Omental fat pad (tissue), 4 donors: ENCODE data around the gene TSHZ1. TPM values are rescaled to one million over a fixed set of nuclear protein-coding genes. Genes with fewer than 3 reads are reported as not detected.

Experiments used
- ATAC-seq: fragments of 150-250 bp; one replicate; pipeline ENCODE4 v1.9.1; 2016; ENCODE audit warnings: mild to moderate bottlenecking, moderate library complexity; ENCODE audit not compliant: low FRiP score
- DNase-seq: peaks from one replicate; pipeline ENCODE4 v3.0.0-alpha.2; 2019; ENCODE audit warnings: low spot score
- total RNA-seq, 4 donors: library from RNA; depleted of rRNA; stranded (reverse); fragments of >200 nt; gene quantifications; one replicate each; pipeline ENCODE4 v1.1.0, GENCODE V29; 2016
- TF ChIP-seq, protein P1 (sequence below), 3 donors: fragments of 450-650 bp; IDR thresholded peaks; one replicate each; pipeline ENCODE4 v1.5.1; 2016 to 2017; ENCODE audit warnings: antibody characterized with exemption in 3 of 3, mild to moderate bottlenecking in 3 of 3, moderate library complexity in 2 of 3

The TSHZ1 gene
- total RNA-seq, 4 donors from 2014 or later: 11.6 to 18.4 (median 13.7) TPM

DNA sequence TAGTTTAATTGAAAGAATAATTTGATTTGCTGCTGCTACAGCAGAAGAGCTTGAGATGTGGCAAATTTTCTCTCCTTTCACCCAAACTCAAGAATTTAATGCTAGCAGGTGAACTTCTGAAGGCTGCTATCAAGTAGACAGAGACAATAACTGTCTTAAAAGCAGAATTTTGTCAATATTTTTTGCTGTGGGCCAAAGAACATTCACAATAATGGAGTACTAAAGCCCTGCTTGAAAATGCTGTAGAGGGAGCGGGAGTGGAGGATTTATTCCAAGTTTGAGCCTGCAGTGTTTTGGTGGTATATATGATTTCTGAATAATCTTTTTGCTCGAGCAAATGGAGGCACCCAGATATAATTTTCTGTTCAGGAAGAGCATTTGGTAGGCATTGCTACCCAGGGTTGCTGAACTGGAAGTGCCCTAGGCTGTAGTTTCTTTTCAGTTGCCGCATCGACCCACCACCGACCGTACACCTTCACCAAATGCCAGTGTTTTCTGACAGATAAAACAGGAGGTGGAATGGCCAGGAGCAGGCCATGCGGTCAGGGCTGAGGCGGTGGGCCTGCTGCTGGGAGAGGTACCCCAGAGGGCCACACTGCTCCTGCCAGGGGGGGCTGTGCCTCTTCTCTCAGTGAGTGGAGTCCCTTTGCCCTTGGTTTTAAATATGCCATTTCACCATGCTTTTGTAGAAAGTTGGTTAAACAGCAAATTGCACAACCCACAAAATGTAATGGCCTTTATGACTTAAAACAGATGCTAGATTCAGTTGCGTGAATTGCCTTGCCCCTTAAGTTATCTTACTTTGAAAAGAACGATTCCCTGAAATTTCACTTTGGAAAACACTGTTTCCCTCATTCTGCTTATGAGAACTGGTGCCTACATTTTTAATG, 36.4 kb downstream of the TSHZ1 start:
- DNase-seq (no peak), ATAC-seq (no peak)
- TF ChIP-seq, protein P1, sequence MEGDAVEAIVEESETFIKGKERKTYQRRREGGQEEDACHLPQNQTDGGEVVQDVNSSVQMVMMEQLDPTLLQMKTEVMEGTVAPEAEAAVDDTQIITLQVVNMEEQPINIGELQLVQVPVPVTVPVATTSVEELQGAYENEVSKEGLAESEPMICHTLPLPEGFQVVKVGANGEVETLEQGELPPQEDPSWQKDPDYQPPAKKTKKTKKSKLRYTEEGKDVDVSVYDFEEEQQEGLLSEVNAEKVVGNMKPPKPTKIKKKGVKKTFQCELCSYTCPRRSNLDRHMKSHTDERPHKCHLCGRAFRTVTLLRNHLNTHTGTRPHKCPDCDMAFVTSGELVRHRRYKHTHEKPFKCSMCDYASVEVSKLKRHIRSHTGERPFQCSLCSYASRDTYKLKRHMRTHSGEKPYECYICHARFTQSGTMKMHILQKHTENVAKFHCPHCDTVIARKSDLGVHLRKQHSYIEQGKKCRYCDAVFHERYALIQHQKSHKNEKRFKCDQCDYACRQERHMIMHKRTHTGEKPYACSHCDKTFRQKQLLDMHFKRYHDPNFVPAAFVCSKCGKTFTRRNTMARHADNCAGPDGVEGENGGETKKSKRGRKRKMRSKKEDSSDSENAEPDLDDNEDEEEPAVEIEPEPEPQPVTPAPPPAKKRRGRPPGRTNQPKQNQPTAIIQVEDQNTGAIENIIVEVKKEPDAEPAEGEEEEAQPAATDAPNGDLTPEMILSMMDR (IDR thresholded peaks at IDR 0.05): no peak

DNA sequence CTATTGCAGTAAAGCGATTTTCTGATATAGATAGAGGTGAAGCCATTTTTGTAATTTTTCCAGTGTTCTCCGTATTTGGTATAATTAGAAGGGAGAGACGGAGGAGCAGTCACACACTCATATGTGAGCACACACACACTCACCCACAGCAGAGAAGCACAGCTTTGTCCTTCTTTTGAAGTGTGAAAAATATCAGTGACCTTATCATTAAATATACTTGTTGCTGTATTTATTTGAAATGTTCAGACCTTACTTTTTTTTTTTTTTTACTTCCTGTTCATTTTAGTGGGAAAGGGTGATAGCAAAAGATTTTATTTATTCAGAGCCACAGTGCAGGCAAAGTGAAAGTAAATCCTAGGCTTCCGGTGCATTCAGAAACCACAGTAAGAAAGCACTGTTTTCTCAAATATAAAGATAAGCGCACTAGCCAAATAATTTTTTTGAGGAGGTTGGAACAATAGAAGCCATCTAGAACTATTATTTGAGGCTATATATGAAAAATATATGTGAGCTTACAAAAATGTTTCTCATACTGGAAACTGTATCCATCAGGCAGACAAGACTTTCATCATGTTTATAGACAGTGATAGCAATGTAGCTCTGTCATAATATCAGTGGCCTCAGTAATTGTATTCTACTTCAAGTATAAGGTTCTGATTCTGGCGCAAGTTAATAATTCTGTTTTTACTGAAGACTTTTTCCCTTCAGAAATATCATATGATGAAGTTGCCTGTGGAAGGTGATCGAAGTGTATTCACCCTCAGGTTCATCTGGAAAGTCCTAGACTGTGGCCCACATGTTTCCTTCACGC, 37.2 kb downstream of the TSHZ1 start:
- TF ChIP-seq, protein P1 (IDR thresholded peaks at IDR 0.05): no peak
- DNase-seq (no peak), ATAC-seq (peak; percentile 56)

DNA sequence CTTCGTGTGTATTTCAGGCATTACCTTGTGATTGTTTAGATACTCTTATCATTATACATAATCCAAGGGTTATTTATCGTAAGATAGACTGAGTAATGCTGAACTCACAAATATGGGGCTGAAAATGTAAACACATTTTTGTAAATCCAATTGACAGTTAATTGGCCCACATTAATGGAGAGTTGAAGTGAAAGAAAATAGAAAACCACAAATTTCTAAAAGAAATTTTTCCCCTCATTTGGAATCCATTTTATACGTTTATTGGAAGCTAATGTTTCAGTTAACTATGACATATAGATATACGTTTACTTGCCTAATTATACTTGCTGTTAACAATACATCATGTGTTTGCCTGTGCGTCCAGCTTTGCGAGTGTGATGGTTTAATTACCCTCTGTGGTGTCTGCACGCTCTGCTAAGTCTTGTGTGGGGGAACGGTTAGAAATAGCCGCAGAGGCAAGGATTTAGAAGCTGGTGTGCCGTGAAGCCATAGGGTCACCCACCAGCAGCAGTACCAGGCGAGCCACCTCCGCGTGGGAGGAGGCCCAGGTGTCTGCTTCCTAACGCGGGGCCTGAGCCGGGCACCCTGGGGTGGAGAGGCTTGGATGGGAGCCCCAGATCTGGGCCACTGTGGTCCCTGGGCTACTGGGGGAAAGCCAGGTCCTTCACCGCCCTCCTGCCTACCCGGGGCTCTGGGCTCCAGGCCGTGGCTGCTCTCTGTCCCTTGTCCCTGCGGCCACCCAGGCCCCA, 38.0 kb downstream of the TSHZ1 start:
- ATAC-seq (no peak), DNase-seq (no peak)
- TF ChIP-seq, protein P1 (IDR thresholded peaks at IDR 0.05): no peak

DNA sequence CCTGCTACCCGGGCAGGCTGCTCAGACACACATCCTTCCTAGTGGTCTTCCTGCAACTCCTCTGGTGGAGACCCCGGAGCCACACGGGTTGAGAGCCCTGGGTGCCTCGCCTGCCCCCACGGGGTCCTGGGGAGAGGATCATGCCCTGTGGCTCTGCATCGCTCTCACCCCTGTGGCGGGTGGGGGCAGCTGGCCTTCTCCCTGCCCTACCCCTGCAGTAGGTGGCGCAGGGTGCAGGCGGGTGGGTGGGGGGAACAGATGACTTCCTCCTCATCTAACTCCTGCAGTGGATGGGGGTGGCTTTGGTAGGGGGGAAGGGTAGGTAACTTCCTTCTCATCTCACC, 38.5 kb downstream of the TSHZ1 start:
- TF ChIP-seq, protein P1 (IDR thresholded peaks at IDR 0.05): no peak
- ATAC-seq (no peak), DNase-seq (no peak)

DNA sequence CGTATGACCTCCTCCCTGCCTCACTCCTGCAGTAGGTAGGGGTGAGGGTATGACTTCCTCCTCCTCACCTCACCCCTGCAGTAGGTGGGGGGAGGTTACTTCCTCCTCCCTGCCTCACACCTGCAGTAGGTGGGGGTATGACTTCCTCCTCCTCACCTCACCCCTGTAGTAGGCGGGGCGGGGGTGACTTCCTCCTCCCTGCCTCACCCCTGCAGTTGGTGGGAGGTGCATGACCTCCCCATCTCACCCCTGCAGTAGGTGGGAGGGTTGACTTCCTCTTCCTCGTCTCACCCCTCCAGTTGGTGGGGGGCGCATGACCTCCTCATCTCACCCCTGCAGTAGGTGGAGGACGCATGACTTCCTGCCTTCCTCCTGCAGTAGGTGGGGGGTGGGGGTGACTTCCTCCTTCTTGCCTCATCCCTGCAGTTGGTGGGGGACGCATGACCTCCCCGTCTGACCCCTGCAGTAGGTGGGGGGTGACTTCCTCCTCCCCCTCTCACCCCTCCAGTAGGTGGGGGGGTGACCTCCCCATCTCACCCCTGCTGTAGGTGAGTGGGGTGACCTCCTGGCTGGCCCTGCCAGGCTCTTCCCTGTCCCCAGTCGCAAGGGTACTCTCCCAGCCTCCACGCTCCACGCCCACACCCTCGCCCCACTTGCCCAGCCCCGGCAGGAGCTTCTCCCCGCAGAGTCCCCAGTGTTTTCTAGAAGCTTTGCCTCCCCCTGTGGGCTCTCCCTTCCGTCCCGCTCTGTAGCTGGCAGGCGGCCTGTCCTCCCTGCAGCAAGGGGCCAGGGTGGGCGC, 39.3 kb downstream of the TSHZ1 start:
- ATAC-seq (no peak), DNase-seq (no peak)
- TF ChIP-seq, protein P1 (IDR thresholded peaks at IDR 0.05): no peak

DNA sequence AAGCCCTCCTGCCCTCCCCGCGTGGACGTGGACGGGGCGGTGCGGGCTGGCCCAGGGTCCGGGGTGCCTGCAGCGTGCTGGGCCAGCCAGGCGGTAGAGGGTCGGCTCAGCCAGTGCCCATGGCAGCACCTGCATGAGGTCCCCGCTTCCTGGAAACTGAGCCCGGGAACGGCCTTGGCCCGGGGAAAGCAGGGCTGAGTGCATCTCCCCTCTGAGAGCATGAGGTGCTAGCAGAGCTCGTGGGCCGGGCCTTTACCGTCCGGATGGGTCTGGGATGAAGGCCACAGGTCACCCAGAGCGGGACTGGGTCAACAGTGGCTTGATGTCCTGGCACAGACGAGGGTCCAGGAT, 39.8 kb downstream of the TSHZ1 start:
- DNase-seq (no peak), ATAC-seq (no peak)
- TF ChIP-seq, protein P1 (IDR thresholded peaks at IDR 0.05): no peak
